ENCODE measurements around the gene OAT.

The OAT gene

GRCh38 chr10:124458889-124459288, 40.2 kb upstream of the OAT start:
- Histone ChIP-seq H3K9ac (ENCODE audit: low read depth, low read length) (no peak overlapping the region), H3K9me3 (ENCODE audit: control insufficient read depth, insufficient read depth, low read length) (no peaks in the 10 kb centered on the region), H3K4me3 (ENCODE audit: low read depth, low read length) (no peak overlapping the region), H3K36me3 (ENCODE audit: control insufficient read depth, insufficient read depth, low read length) (no peaks in the 10 kb centered on the region), H3K27me3 (ENCODE audit: control insufficient read depth, insufficient read depth, low read length) (peaks cover 16% of the 10 kb centered on the region), H3K4me1 (ENCODE audit: control insufficient read depth, insufficient read depth, low read length) (peaks cover 31% of the 10 kb centered on the region), H3K27ac (ENCODE audit: low read depth, low read length) (no peak overlapping the region)

DNA sequence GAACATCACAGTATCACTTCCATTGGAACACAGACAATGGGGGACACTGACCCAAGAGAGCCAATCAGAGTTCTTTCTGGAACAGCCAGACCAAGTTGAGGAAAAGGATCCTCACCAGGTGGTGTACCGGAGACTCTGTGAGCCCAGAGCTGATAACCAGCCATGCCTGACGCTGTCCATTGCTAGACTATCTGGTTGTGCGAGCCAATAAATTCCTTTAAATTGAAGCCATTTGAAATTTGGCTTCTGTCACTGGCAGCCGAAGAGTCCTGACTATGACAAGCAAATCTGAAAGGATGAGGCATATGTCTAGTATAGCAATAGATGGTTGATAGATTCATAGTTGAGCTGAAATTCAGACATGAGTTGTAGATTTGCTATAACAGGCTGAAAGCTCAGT, 39.8 kb upstream of the OAT start:
- H3K4me3 ChIP-seq (ENCODE audit: low read depth, low read length), result no peak overlapping the region
- H3K27ac ChIP-seq (ENCODE audit: low read depth, low read length), result no peak overlapping the region
- H3K9me3 ChIP-seq (ENCODE audit: control insufficient read depth, insufficient read depth, low read length), result no peaks in the 10 kb centered on the region
- H3K27me3 ChIP-seq (ENCODE audit: control insufficient read depth, insufficient read depth, low read length), result peaks cover 20% of the 10 kb centered on the region
- no peaks in the 10 kb centered on the region for H3K36me3 ChIP-seq (ENCODE audit: control insufficient read depth, insufficient read depth, low read length)
- no peak overlapping the region for H3K9ac ChIP-seq (ENCODE audit: low read depth, low read length)
- H3K4me1 ChIP-seq (ENCODE audit: control insufficient read depth, insufficient read depth, low read length), result peaks cover 36% of the 10 kb centered on the region

DNA sequence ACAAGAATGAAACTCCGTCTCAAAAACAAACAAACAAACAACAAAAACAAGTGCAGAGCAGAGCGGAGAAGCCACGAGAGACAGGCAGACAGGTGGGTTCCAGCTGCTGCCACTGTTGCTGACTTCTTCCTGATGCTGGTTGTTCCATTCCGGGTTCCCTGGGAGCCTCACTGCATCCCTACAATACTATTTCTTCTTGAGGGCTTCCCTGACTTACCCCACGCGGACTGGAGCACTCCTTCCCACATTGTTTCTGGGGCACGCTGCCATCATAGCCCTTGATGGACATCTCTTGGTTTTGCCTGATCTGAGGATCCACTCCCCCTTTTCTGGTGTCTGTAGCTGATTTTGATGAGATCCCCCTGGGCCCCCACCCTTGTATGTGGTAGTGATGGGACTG, 36.7 kb upstream of the OAT start:
- Histone ChIP-seq H3K4me3 (ENCODE audit: low read depth, low read length) (no peak overlapping the region), H3K27ac (ENCODE audit: low read depth, low read length) (no peak overlapping the region), H3K9ac (ENCODE audit: low read depth, low read length) (no peak overlapping the region), H3K36me3 (ENCODE audit: control insufficient read depth, insufficient read depth, low read length) (no peaks in the 10 kb centered on the region), H3K27me3 (ENCODE audit: control insufficient read depth, insufficient read depth, low read length) (peaks cover 42% of the 10 kb centered on the region), H3K4me1 (ENCODE audit: control insufficient read depth, insufficient read depth, low read length) (peaks cover 58% of the 10 kb centered on the region), H3K9me3 (ENCODE audit: control insufficient read depth, insufficient read depth, low read length) (no peaks in the 10 kb centered on the region)

DNA sequence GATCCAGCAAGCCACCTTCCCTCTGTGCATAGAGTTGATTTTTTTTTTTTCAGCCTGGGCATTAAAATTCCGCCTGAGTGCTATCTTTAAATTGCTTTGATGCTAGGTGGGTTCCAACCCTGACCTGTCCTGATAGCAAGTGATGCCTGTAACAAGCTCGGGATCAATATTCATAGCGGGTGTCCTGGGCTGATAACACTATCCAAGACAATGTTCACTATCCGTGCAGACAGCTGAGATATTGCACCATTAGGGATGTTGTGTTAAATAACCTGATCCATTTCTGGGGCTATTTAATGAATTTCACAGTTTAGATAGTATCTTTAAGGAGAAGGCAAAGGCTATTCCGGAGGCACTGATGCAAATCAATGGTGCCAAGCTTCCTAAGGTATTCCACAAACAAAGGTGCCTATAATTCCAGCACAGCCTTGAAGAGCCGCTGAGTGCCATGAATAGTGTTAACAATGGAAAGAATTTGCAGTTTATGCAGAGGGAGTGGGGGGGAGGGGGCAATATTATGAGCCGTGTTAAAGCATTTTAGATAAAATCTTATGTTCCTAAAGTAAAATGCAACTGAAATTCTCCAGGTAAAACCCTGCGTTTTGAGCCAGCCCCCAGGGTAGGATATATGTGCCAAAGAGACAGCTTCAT, 35.4 kb upstream of the OAT start:
- Histone ChIP-seq H3K9ac (ENCODE audit: low read depth, low read length) (peak overlapping the region; percentile 5; the same call in 1 of the 2 replicates), H3K9me3 (ENCODE audit: control insufficient read depth, insufficient read depth, low read length) (no peaks in the 10 kb centered on the region), H3K4me1 (ENCODE audit: control insufficient read depth, insufficient read depth, low read length) (peaks cover 53% of the 10 kb centered on the region), H3K36me3 (ENCODE audit: control insufficient read depth, insufficient read depth, low read length) (no peaks in the 10 kb centered on the region), H3K4me3 (ENCODE audit: low read depth, low read length) (peak overlapping the region; percentile 40), H3K27me3 (ENCODE audit: control insufficient read depth, insufficient read depth, low read length) (peaks cover 54% of the 10 kb centered on the region), H3K27ac (ENCODE audit: low read depth, low read length) (peak overlapping the region; percentile 69)

GRCh38 chr10:124451276-124451675, 32.6 kb upstream of the OAT start:
- Histone ChIP-seq H3K9ac (ENCODE audit: low read depth, low read length) (no peak overlapping the region), H3K27me3 (ENCODE audit: control insufficient read depth, insufficient read depth, low read length) (peaks cover 77% of the 10 kb centered on the region), H3K27ac (ENCODE audit: low read depth, low read length) (peak overlapping the region; percentile 86), H3K36me3 (ENCODE audit: control insufficient read depth, insufficient read depth, low read length) (no peaks in the 10 kb centered on the region), H3K4me3 (ENCODE audit: low read depth, low read length) (peak overlapping the region; percentile 59), H3K4me1 (ENCODE audit: control insufficient read depth, insufficient read depth, low read length) (peaks cover 56% of the 10 kb centered on the region), H3K9me3 (ENCODE audit: control insufficient read depth, insufficient read depth, low read length) (no peaks in the 10 kb centered on the region)

- peaks cover 56% of the 10 kb centered on the region for H3K4me1 ChIP-seq (ENCODE audit: control insufficient read depth, insufficient read depth, low read length)
- H3K4me3 ChIP-seq (ENCODE audit: low read depth, low read length), result peak overlapping the region; percentile 59
- no peak overlapping the region for H3K9ac ChIP-seq (ENCODE audit: low read depth, low read length)
- peak overlapping the region; percentile 86 for H3K27ac ChIP-seq (ENCODE audit: low read depth, low read length)
- H3K36me3 ChIP-seq (ENCODE audit: control insufficient read depth, insufficient read depth, low read length), result no peaks in the 10 kb centered on the region
- no peaks in the 10 kb centered on the region for H3K9me3 ChIP-seq (ENCODE audit: control insufficient read depth, insufficient read depth, low read length)
- peaks cover 77% of the 10 kb centered on the region for H3K27me3 ChIP-seq (ENCODE audit: control insufficient read depth, insufficient read depth, low read length)
These were observed 32.0 kb upstream of the OAT start for GRCh38 chr10:124450783-124451057.

GRCh38 chr10:124450012-124450782, 31.5 kb upstream of the OAT start, which contains the start of gene NKX1-2:
TSS of gene NKX1-2 (minus strand) at chr10:124450035. CDS start at chr10:124449943, 92 bp downstream.
- Histone ChIP-seq H3K27ac (ENCODE audit: low read depth, low read length) (peak within 1 kb of the TSS; percentile 86), H3K9ac (ENCODE audit: low read depth, low read length) (no peak within 1 kb of the TSS; the same call in 1 of the 2 replicates), H3K4me3 (ENCODE audit: low read depth, low read length) (peak within 1 kb of the TSS; percentile 66)

GRCh38 chr10:124449170-124450011, 30.7 kb upstream of the OAT start:
- Histone ChIP-seq H3K36me3 (ENCODE audit: control insufficient read depth, insufficient read depth, low read length) (no peaks in the 10 kb centered on the region), H3K27ac (ENCODE audit: low read depth, low read length) (no peak overlapping the region), H3K9me3 (ENCODE audit: control insufficient read depth, insufficient read depth, low read length) (no peaks in the 10 kb centered on the region), H3K4me1 (ENCODE audit: control insufficient read depth, insufficient read depth, low read length) (peaks cover 49% of the 10 kb centered on the region), H3K27me3 (ENCODE audit: control insufficient read depth, insufficient read depth, low read length) (peaks cover 84% of the 10 kb centered on the region), H3K4me3 (ENCODE audit: low read depth, low read length) (peak overlapping the region; percentile 66), H3K9ac (ENCODE audit: low read depth, low read length) (no peak overlapping the region)

More at GRCh38 chr10:124450012-124450782, 31.5 kb upstream of the OAT start, which contains the start of gene NKX1-2:
- peaks cover 78% of the 10 kb centered on the region for H3K27me3 ChIP-seq (ENCODE audit: control insufficient read depth, insufficient read depth, low read length)
- no peaks in the 10 kb centered on the region for H3K36me3 ChIP-seq (ENCODE audit: control insufficient read depth, insufficient read depth, low read length)
- no peaks in the 10 kb centered on the region for H3K9me3 ChIP-seq (ENCODE audit: control insufficient read depth, insufficient read depth, low read length)
- H3K4me1 ChIP-seq (ENCODE audit: control insufficient read depth, insufficient read depth, low read length), result peaks cover 56% of the 10 kb centered on the region

DNA sequence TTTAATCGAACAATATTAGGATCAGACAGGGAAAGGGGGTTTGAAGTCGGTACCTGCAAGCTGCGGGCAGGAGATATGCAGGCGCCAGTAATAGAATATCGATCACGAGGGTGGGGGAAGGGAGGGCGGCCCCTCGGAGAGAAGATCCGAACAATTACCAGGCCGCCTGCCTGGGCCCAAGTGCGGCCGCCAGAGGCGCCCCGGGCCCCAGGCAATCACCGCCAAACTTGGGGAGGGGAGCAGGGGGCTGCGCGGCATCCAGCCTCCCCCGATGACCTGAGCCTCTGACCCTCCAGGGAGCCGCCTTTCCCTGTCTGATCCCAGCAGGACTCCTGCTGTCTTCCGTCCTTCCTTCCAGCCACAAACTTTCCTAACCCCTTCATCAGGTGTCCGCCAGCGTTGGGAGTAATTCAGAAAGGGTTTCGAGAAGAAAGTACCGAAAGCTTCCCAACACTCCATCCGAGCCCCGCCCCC, 30.0 kb upstream of the OAT start:
- Histone ChIP-seq H3K36me3 (ENCODE audit: control insufficient read depth, insufficient read depth, low read length) (no peaks in the 10 kb centered on the region), H3K27me3 (ENCODE audit: control insufficient read depth, insufficient read depth, low read length) (peaks cover 81% of the 10 kb centered on the region), H3K4me3 (ENCODE audit: low read depth, low read length) (peak overlapping the region; percentile 66), H3K9me3 (ENCODE audit: control insufficient read depth, insufficient read depth, low read length) (no peaks in the 10 kb centered on the region), H3K9ac (ENCODE audit: low read depth, low read length) (no peak overlapping the region), H3K27ac (ENCODE audit: low read depth, low read length) (no peak overlapping the region), H3K4me1 (ENCODE audit: control insufficient read depth, insufficient read depth, low read length) (peaks cover 42% of the 10 kb centered on the region)

DNA sequence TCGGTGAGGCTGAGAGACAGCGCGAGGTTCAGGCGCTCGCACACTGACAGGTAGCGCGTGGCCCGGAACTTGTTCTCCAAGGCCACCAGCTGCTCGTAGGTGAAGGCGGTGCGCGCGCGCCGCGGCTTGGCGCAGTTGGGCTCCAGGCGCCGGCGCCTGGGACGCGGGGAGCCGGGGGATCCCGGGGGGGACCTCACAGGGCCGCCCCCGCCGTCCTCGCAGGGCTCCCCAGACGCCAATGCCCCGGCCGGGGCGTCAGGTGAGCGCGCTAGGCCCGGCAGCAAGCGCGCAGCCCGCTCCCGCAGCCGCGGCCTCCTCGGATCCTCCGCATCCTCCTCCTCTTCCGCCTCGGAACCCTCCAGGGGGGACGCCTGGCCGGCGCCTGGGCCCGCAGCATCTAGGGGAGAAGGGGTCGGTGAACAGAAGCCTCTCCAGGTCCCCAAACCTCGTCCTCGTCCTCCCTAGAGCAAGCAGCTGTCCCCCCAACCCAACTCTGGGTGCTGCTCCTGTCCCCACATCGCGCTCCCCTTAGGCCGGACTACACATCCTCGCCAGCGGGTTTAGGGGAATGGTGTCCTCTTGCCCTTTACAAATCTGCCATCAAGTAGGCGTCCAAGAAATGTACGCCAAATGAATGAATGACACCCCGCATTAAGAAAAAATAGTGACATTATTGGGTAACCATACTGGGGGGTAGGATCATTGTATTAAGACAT, 29.2 kb upstream of the OAT start:
- Histone ChIP-seq H3K9me3 (ENCODE audit: control insufficient read depth, insufficient read depth, low read length) (no peaks in the 10 kb centered on the region), H3K4me1 (ENCODE audit: control insufficient read depth, insufficient read depth, low read length) (peaks cover 38% of the 10 kb centered on the region), H3K27ac (ENCODE audit: low read depth, low read length) (no peak overlapping the region), H3K4me3 (ENCODE audit: low read depth, low read length) (peak overlapping the region; percentile 66), H3K27me3 (ENCODE audit: control insufficient read depth, insufficient read depth, low read length) (peaks cover 78% of the 10 kb centered on the region), H3K9ac (ENCODE audit: low read depth, low read length) (no peak overlapping the region), H3K36me3 (ENCODE audit: control insufficient read depth, insufficient read depth, low read length) (no peaks in the 10 kb centered on the region)
